Measurements from ENCODE around the gene C5orf58.

DNA sequence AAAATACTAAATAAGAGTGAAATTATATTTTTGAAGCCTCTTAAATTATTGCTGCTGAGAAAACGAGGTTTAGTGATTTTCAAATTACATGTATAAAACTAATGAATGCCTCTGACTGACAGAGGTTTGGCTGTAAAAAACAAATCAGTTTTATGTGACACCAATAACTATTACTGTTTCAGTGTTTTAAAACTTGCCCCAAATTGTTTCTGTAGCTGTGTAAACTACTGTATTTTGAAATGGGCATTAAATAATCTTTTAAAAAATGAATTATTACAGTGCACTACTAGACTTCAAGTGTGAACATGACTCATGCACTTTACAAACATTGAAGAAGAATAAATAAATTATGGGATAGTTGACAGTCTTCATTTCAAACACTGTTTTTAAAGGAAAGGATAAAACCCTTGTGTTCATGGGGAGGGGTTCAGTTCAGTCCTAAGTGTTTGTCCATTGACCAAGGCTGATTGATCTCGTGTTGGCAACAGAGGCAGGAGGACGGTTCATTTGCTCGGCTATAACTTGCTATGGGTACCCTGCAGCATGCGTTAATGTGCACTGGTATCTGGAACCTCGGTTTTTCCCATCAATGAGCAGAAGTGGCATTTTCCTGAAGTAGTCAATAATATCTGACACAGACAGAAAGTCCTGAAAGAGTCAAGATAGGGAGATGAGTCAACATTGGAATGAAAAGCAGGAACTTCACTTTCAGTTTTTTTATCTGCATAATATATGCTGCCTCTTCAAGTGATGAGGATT, 15.6 kb downstream of the C5orf58 start:
- TF ChIP-seq TAF1 (IDR thresholded peaks at IDR 0.05; ENCODE audit: low read depth) (no peak), CTCF (IDR thresholded peaks at IDR 0.05; ENCODE audit: poor library complexity, severe bottlenecking) (no peak), SMC3 (conservative IDR thresholded peaks at IDR 0.05; ENCODE audit: poor library complexity) (no peak), EP300 (conservative IDR thresholded peaks at IDR 0.05; ENCODE audit: poor library complexity, severe bottlenecking) (no peak), EZH2 (IDR thresholded peaks at IDR 0.05; ENCODE audit: borderline replicate concordance, insufficient read depth, low read length, poor library complexity, severe bottlenecking) (no peak), RAD21 (conservative IDR thresholded peaks at IDR 0.05) (no peak), MXI1 (conservative IDR thresholded peaks at IDR 0.05; ENCODE audit: poor library complexity, severe bottlenecking) (no peak)
